ENCODE data around the gene PTPRQ. TPM values are rescaled to one million over a fixed set of nuclear protein-coding genes. Genes with fewer than 3 reads are reported as not detected.

Gene PTPRQ
- total RNA-seq, 4 donors from 2014 or later, result 1.8 to 12.8 (median 3.4) TPM

DNA sequence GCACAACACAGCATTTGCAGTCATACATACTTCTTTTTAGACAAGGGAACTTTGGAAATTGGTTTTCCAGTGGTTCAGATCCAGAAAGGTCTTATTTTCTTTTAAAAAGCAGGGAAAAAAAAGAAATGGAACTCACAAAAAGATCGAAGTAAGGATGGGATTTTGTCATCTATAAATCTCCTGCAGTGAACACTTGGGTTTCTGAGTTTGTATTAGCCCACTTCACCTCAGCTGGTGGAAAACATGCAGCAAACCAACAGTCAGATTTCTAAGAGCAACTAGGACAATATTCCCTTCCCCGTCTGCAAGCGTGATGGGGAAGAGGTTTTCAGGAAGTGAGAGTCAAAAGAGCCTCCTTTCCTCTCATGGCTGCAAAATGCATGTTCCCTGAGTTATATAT lies 277.3 kb downstream of the PTPRQ start:
- no peak overlapping the region for H3K27ac ChIP-seq
- DNase-seq (ENCODE audit: low spot score in 2 of 2), result no peak
- H3K27me3 ChIP-seq, result peaks cover 0 to 9% of the 10 kb centered on the region in 2 donors
- H3K4me3 ChIP-seq, result no peak overlapping the region
- H3K36me3 ChIP-seq, result no peaks in the 10 kb centered on the region
- TF ChIP-seq POLR2A (IDR thresholded peaks at IDR 0.05) (no peak), EP300 (IDR thresholded peaks at IDR 0.05) (no peak)
- TF ChIP-seq, protein P1, sequence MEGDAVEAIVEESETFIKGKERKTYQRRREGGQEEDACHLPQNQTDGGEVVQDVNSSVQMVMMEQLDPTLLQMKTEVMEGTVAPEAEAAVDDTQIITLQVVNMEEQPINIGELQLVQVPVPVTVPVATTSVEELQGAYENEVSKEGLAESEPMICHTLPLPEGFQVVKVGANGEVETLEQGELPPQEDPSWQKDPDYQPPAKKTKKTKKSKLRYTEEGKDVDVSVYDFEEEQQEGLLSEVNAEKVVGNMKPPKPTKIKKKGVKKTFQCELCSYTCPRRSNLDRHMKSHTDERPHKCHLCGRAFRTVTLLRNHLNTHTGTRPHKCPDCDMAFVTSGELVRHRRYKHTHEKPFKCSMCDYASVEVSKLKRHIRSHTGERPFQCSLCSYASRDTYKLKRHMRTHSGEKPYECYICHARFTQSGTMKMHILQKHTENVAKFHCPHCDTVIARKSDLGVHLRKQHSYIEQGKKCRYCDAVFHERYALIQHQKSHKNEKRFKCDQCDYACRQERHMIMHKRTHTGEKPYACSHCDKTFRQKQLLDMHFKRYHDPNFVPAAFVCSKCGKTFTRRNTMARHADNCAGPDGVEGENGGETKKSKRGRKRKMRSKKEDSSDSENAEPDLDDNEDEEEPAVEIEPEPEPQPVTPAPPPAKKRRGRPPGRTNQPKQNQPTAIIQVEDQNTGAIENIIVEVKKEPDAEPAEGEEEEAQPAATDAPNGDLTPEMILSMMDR (IDR thresholded peaks at IDR 0.05), result no peak
- H3K4me1 ChIP-seq, result no peaks in the 10 kb centered on the region
- H3K9me3 ChIP-seq, result no peaks in the 10 kb centered on the region
- 74 to 78% methylated on average over 3 of the region's 3 CpGs for WGBS, 2 donors

All from tibial nerve (tissue), 4 donors.